Skeletal muscle tissue (tissue), 3 donors: Measurements from ENCODE around the gene C17orf114.
A peak's percentile ranks its signal among the peaks of the same experiment; 100 is the strongest.

ENCODE experiments used
- H3K27ac ChIP-seq: one replicate; pipeline ENCODE4 v1.7.0; 2013; ENCODE audit warnings: mild to moderate bottlenecking, low read depth, low read length, inconsistent platforms
- H3K27me3 ChIP-seq, 3 donors: one replicate each; pipeline ENCODE4 v1.7.0; 2013; ENCODE audit warnings: low read length in 3 of 3; ENCODE audit not compliant: control insufficient read depth in 3 of 3, insufficient read depth in 3 of 3
- H3K36me3 ChIP-seq, 3 donors: one replicate each; pipeline ENCODE4 v1.7.0; 2013; ENCODE audit warnings: low read length in 3 of 3; ENCODE audit not compliant: control insufficient read depth in 3 of 3, insufficient read depth in 3 of 3
- H3K4me1 ChIP-seq, 3 donors: one replicate each; pipeline ENCODE4 v1.7.0; 2013; ENCODE audit warnings: low read length in 3 of 3, mild to moderate bottlenecking in 3 of 3; ENCODE audit not compliant: control insufficient read depth in 3 of 3, insufficient read depth in 3 of 3
- H3K4me3 ChIP-seq, 3 donors: one replicate each; pipeline ENCODE4 v1.7.0; 2013; ENCODE audit warnings: low read length in 3 of 3
- H3K9ac ChIP-seq, 3 donors: one replicate each; pipeline ENCODE4 v1.7.0; 2013; ENCODE audit warnings: low read length in 3 of 3, mild to moderate bottlenecking in 3 of 3, moderate library complexity in 2 of 3, low read depth in 1 of 3
- H3K9me3 ChIP-seq, 3 donors: one replicate each; pipeline ENCODE4 v1.7.0; 2013; ENCODE audit warnings: low read length in 3 of 3; ENCODE audit not compliant: control insufficient read depth in 3 of 3
- donor health status: Osteomylitis.

Gene C17orf114

GRCh38 chr17:4827399-4827798, 25.3 kb upstream of the C17orf114 start:
- no peaks in the 10 kb centered on the region for H3K4me1 ChIP-seq
- H3K9me3 ChIP-seq, result no peaks in the 10 kb centered on the region

GRCh38 chr17:4823373-4824089, 21.4 kb upstream of the C17orf114 start:
- H3K27me3 ChIP-seq, result no peaks in the 10 kb centered on the region
- H3K9ac ChIP-seq, result no peak overlapping the region
- H3K9me3 ChIP-seq, result no peaks in the 10 kb centered on the region
- H3K4me3 ChIP-seq, result no peak overlapping the region
- peaks cover 0 to 4% (median 2%) of the 10 kb centered on the region in 3 donors for H3K36me3 ChIP-seq
- H3K4me1 ChIP-seq, result no peaks in the 10 kb centered on the region
- H3K27ac ChIP-seq, result no peak overlapping the region

More at GRCh38 chr17:4827399-4827798, 25.3 kb upstream of the C17orf114 start:
- Histone ChIP-seq H3K27ac (no peak overlapping the region), H3K36me3 (peaks cover 0 to 1% (median 0%) of the 10 kb centered on the region in 3 donors), H3K9ac (no peak overlapping the region), H3K27me3 (no peaks in the 10 kb centered on the region), H3K4me3 (no peak overlapping the region)

- Histone ChIP-seq H3K4me3 (no peak overlapping the region), H3K9ac (no peak overlapping the region), H3K27ac (no peak overlapping the region), H3K36me3 (peaks cover 0 to 7% (median 2%) of the 10 kb centered on the region in 3 donors), H3K9me3 (no peaks in the 10 kb centered on the region), H3K27me3 (no peaks in the 10 kb centered on the region), H3K4me1 (no peaks in the 10 kb centered on the region)
These were observed 20.7 kb upstream of the C17orf114 start for GRCh38 chr17:4822835-4823234.

- no peak overlapping the region for H3K4me3 ChIP-seq
- H3K9ac ChIP-seq, result no peak overlapping the region
- H3K27me3 ChIP-seq, result no peaks in the 10 kb centered on the region
- peaks cover 15 to 28% (median 16%) of the 10 kb centered on the region in 3 donors for H3K36me3 ChIP-seq
- no peaks in the 10 kb centered on the region for H3K9me3 ChIP-seq
- no peaks in the 10 kb centered on the region for H3K4me1 ChIP-seq
- no peak overlapping the region for H3K27ac ChIP-seq
These were observed 16.1 kb upstream of the C17orf114 start for GRCh38 chr17:4818276-4818675.

GRCh38 chr17:4816826-4817225, 14.7 kb upstream of the C17orf114 start:
- Histone ChIP-seq H3K27ac (no peak overlapping the region), H3K27me3 (no peaks in the 10 kb centered on the region), H3K9me3 (no peaks in the 10 kb centered on the region), H3K36me3 (peaks cover 15 to 28% (median 15%) of the 10 kb centered on the region in 3 donors), H3K4me3 (no peak overlapping the region), H3K4me1 (peaks cover 0 to 6% (median 4%) of the 10 kb centered on the region in 3 donors), H3K9ac (no peak overlapping the region)

- Histone ChIP-seq H3K4me1 (peaks cover 0 to 6% (median 4%) of the 10 kb centered on the region in 3 donors), H3K36me3 (peaks cover 16 to 33% (median 16%) of the 10 kb centered on the region in 3 donors), H3K4me3 (no peak overlapping the region), H3K9ac (no peak overlapping the region), H3K27me3 (no peaks in the 10 kb centered on the region), H3K27ac (no peak overlapping the region), H3K9me3 (no peaks in the 10 kb centered on the region)
These were observed 13.0 kb upstream of the C17orf114 start for GRCh38 chr17:4815043-4815675.

- Histone ChIP-seq H3K4me3 (no peak overlapping the region), H3K27ac (no peak overlapping the region), H3K9me3 (no peaks in the 10 kb centered on the region), H3K9ac (peak overlapping the region in 1 of 3 donors; percentile 1), H3K4me1 (peaks cover 10 to 15% (median 14%) of the 10 kb centered on the region in 3 donors), H3K36me3 (peaks cover 21 to 28% (median 21%) of the 10 kb centered on the region in 3 donors), H3K27me3 (no peaks in the 10 kb centered on the region)
These were observed 10.6 kb upstream of the C17orf114 start for GRCh38 chr17:4812690-4813089.

GRCh38 chr17:4811471-4811870, 9.3 kb upstream of the C17orf114 start:
- H3K27me3 ChIP-seq, result no peaks in the 10 kb centered on the region
- H3K27ac ChIP-seq, result no peak overlapping the region
- no peak overlapping the region for H3K4me3 ChIP-seq
- no peaks in the 10 kb centered on the region for H3K9me3 ChIP-seq
- peaks cover 17 to 22% (median 17%) of the 10 kb centered on the region in 3 donors for H3K36me3 ChIP-seq
- peaks cover 12 to 18% (median 17%) of the 10 kb centered on the region in 3 donors for H3K4me1 ChIP-seq
- H3K9ac ChIP-seq, result no peak overlapping the region

- Histone ChIP-seq H3K36me3 (peaks cover 15 to 18% (median 16%) of the 10 kb centered on the region in 3 donors), H3K9ac (no peak overlapping the region), H3K4me1 (peaks cover 12 to 21% (median 20%) of the 10 kb centered on the region in 3 donors), H3K27me3 (no peaks in the 10 kb centered on the region), H3K4me3 (no peak overlapping the region), H3K27ac (no peak overlapping the region), H3K9me3 (no peaks in the 10 kb centered on the region)
These were observed 8.7 kb upstream of the C17orf114 start for GRCh38 chr17:4810696-4811290.

- Histone ChIP-seq H3K36me3 (peaks cover 6 to 7% (median 7%) of the 10 kb centered on the region in 3 donors), H3K4me3 (peak overlapping the region; percentile 31 to 76 (median 71)), H3K27me3 (no peaks in the 10 kb centered on the region), H3K9ac (peak overlapping the region in 1 of 3 donors; percentile 50), H3K4me1 (peaks cover 12 to 21% (median 20%) of the 10 kb centered on the region in 3 donors), H3K9me3 (no peaks in the 10 kb centered on the region), H3K27ac (no peak overlapping the region)
These were observed 6.2 kb upstream of the C17orf114 start for GRCh38 chr17:4808378-4808767.
